ENCODE measurements around the gene RNF13. TPM values are rescaled to one million over a fixed set of nuclear protein-coding genes. Genes with fewer than 3 reads are reported as not detected.

RNF13 gene
- total RNA-seq, 2 experiments from 2014 or later = 39.1 to 44.1 TPM

- Histone ChIP-seq H3K27ac (ENCODE audit: low read depth in 1 of 2, low read length in 2 of 2) (no peak overlapping the region), H3K36me3 (ENCODE audit: insufficient read depth, low read length) (peaks cover 31% of the 10 kb centered on the region), H3K4me1 (ENCODE audit: insufficient read depth, low read length) (no peaks in the 10 kb centered on the region), H3K9me3 (ENCODE audit: control insufficient read depth in 1 of 2, insufficient read depth in 1 of 2, low read length in 2 of 2) (peaks cover 0 to 1% of the 10 kb centered on the region in 2 experiments), H3K4me3 (ENCODE audit: low read length) (no peak overlapping the region), H3K27me3 (ENCODE audit: control insufficient read depth in 1 of 2, insufficient read depth in 2 of 2, low read length in 2 of 2) (no peaks in the 10 kb centered on the region)
- H3K36me3 Mint-ChIP-seq (ENCODE audit: low read depth) = peaks cover 68% of the 10 kb centered on the region
- ChIA-PET POLR2A (no interaction called here), CTCF (no interaction called here)
- DNase-seq (no peak), ATAC-seq (ENCODE audit: poor library complexity) (no peak)
- no peak overlapping the region for H3K27ac Mint-ChIP-seq
- TF ChIP-seq CTCF (IDR thresholded peaks at IDR 0.05) = no peak
- no peak overlapping the region for H3K4me3 Mint-ChIP-seq
- H3K27me3 Mint-ChIP-seq = no peaks in the 10 kb centered on the region
- H3K9me3 Mint-ChIP-seq = no peaks in the 10 kb centered on the region
- H3K4me1 Mint-ChIP-seq (ENCODE audit: low read depth) = peaks cover 77% of the 10 kb centered on the region
- intact Hi-C loops (cut with DNase I, micrococcal nuclease) = no loop called here
Measured at GRCh38 chr3:149843502-149843901, 30.5 kb downstream of the RNF13 start.

DNA sequence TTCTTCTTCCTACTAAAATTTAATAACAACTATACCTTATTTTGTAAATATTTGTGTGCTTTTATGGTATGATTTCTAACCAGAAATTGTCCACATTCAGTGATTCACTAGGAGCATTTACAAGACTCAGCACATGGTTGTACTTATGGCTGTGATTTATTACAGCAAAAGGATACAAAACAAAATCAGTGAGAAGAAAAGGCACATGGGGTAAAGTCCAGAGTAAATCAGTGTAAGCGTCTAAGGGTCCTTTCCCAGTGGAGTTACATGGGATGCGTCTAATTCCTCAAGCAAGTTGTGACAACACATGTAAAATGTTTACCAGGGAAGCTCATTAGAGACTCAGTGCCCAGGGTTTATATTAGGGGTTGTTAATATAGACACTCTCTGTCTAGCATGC lies 31.1 kb downstream of the RNF13 start:
- H3K27ac ChIP-seq (ENCODE audit: low read depth in 1 of 2, low read length in 2 of 2) = no peak overlapping the region
- no peak overlapping the region for H3K27ac Mint-ChIP-seq
- intact Hi-C loops (cut with DNase I, micrococcal nuclease) = no loop called here
- H3K36me3 Mint-ChIP-seq (ENCODE audit: low read depth) = peaks cover 73% of the 10 kb centered on the region
- no peaks in the 10 kb centered on the region for H3K27me3 Mint-ChIP-seq
- no peak for DNase-seq
- H3K4me3 ChIP-seq (ENCODE audit: low read length) = no peak overlapping the region
- no peak overlapping the region for H3K4me3 Mint-ChIP-seq
- TF ChIP-seq CTCF (IDR thresholded peaks at IDR 0.05) = no peak
- H3K27me3 ChIP-seq (ENCODE audit: control insufficient read depth in 1 of 2, insufficient read depth in 2 of 2, low read length in 2 of 2) = no peaks in the 10 kb centered on the region
- no peaks in the 10 kb centered on the region for H3K4me1 ChIP-seq (ENCODE audit: insufficient read depth, low read length)
- H3K9me3 Mint-ChIP-seq = no peaks in the 10 kb centered on the region
- no peak for ATAC-seq (ENCODE audit: poor library complexity)
- ChIA-PET CTCF (no interaction called here), POLR2A (no interaction called here)
- H3K9me3 ChIP-seq (ENCODE audit: control insufficient read depth in 1 of 2, insufficient read depth in 1 of 2, low read length in 2 of 2) = no peaks in the 10 kb centered on the region
- H3K4me1 Mint-ChIP-seq (ENCODE audit: low read depth) = peaks cover 82% of the 10 kb centered on the region
- H3K36me3 ChIP-seq (ENCODE audit: insufficient read depth, low read length) = peaks cover 31% of the 10 kb centered on the region

GRCh38 chr3:149845570-149846244 lies 32.7 kb downstream of the RNF13 start:
- Mint-ChIP-seq H3K4me3 (no peak overlapping the region), H3K9me3 (no peaks in the 10 kb centered on the region), H3K36me3 (ENCODE audit: low read depth) (peaks cover 75% of the 10 kb centered on the region), H3K27ac (no peak overlapping the region), H3K4me1 (ENCODE audit: low read depth) (peaks cover 81% of the 10 kb centered on the region), H3K27me3 (no peaks in the 10 kb centered on the region)
- ATAC-seq (ENCODE audit: poor library complexity) (no peak), DNase-seq (no peak)
- POLR2A ChIA-PET = no interaction called here
- Histone ChIP-seq H3K4me3 (ENCODE audit: low read length) (no peak overlapping the region), H3K9me3 (ENCODE audit: control insufficient read depth in 1 of 2, insufficient read depth in 1 of 2, low read length in 2 of 2) (no peaks in the 10 kb centered on the region), H3K27ac (ENCODE audit: low read depth in 1 of 2, low read length in 2 of 2) (no peak overlapping the region), H3K4me1 (ENCODE audit: insufficient read depth, low read length) (no peaks in the 10 kb centered on the region), H3K27me3 (ENCODE audit: control insufficient read depth in 1 of 2, insufficient read depth in 2 of 2, low read length in 2 of 2) (no peaks in the 10 kb centered on the region), H3K36me3 (ENCODE audit: insufficient read depth, low read length) (peaks cover 35% of the 10 kb centered on the region)
- intact Hi-C loops (cut with DNase I, micrococcal nuclease) = no loop called here
- CTCF ChIA-PET = no interaction called here
- TF ChIP-seq CTCF (IDR thresholded peaks at IDR 0.05) = no peak

Data from CD4-positive, alpha-beta T cell (primary cell).